Neuronal stem cell (in vitro differentiated cells): Measurements from ENCODE around the gene PTAFR.
A peak's percentile ranks its signal among the peaks of the same experiment; 100 is the strongest.

ENCODE experiments used
- DNase-seq: peaks from one replicate; pipeline ENCODE4 v3.0.0-alpha.2; 2013; ENCODE audit warnings: low spot score
- H2AFZ ChIP-seq: one replicate; pipeline ENCODE4 v1.6.1; 2013; ENCODE audit warnings: mild to moderate bottlenecking, low read length, inconsistent platforms
- H2AK5ac ChIP-seq: 2 replicates; pipeline ENCODE4 v1.6.1; 2013; ENCODE audit warnings: low read depth, mild to moderate bottlenecking, inconsistent platforms, low read length, moderate library complexity, mixed read lengths
- H2BK120ac ChIP-seq: 2 replicates; pipeline ENCODE4 v1.6.1; 2013; ENCODE audit warnings: low read depth, mild to moderate bottlenecking, inconsistent platforms, low read length, moderate library complexity, mixed read lengths
- H2BK12ac ChIP-seq: one replicate; pipeline ENCODE4 v1.6.1; 2013; ENCODE audit warnings: low read length, inconsistent platforms
- H2BK15ac ChIP-seq: 2 replicates; pipeline ENCODE4 v1.6.1; 2013; ENCODE audit warnings: mild to moderate bottlenecking, low read length, inconsistent platforms, mixed read lengths
- H2BK5ac ChIP-seq: one replicate; pipeline ENCODE4 v1.6.1; 2013; ENCODE audit warnings: inconsistent platforms, mild to moderate bottlenecking, low read length, moderate library complexity
- H3K14ac ChIP-seq: one replicate; pipeline ENCODE4 v1.6.1; 2013; ENCODE audit warnings: low read length, inconsistent platforms
- H3K18ac ChIP-seq: 2 replicates; pipeline ENCODE4 v1.6.1; 2013; ENCODE audit warnings: low read length, inconsistent platforms
- H3K23ac ChIP-seq: 2 replicates; pipeline ENCODE4 v1.6.1; 2013; ENCODE audit warnings: low read depth, mild to moderate bottlenecking, mixed read lengths, low read length, inconsistent platforms; ENCODE audit not compliant: poor library complexity
- H3K27ac ChIP-seq: replicated peaks from 3 replicates; pipeline ENCODE4 v1.5.1; 2013; ENCODE audit warnings: low read length, inconsistent platforms
- H3K27me3 ChIP-seq, 3 experiments: 2 replicates each; pipeline ENCODE4 v1.6.1; 2013; ENCODE audit warnings: low read length in 3 of 3, mild to moderate bottlenecking in 2 of 3, inconsistent platforms in 1 of 3, low read depth in 1 of 3, mixed read lengths in 1 of 3, moderate library complexity in 1 of 3; ENCODE audit not compliant: control insufficient read depth in 3 of 3, insufficient read depth in 3 of 3
- H3K36me3 ChIP-seq, 2 donors: replicated peaks in 1 of 2; 2 replicates each; pipeline ENCODE4 v1.6.1; 2013; ENCODE audit warnings: low read length in 2 of 2; ENCODE audit not compliant: control insufficient read depth in 2 of 2, insufficient read depth in 2 of 2
- H3K4ac ChIP-seq: 2 replicates; pipeline ENCODE4 v1.6.1; 2013; ENCODE audit warnings: inconsistent platforms, mild to moderate bottlenecking, low read length, moderate library complexity
- H3K4me1 ChIP-seq, 2 donors: 1 replicate in 1 of 2; 2 replicates in 1 of 2; pipeline ENCODE4 v1.6.1; 2013; ENCODE audit warnings: low read length in 2 of 2, low read depth in 1 of 2; ENCODE audit not compliant: control insufficient read depth in 2 of 2, insufficient read depth in 1 of 2
- H3K4me2 ChIP-seq: one replicate; pipeline ENCODE4 v1.6.1; 2013; ENCODE audit warnings: mild to moderate bottlenecking, low read length, inconsistent platforms; ENCODE audit not compliant: insufficient read depth, poor library complexity, severe bottlenecking
- H3K4me3 ChIP-seq, 2 donors: 2 replicates each; pipeline ENCODE4 v1.5.1; 2013; ENCODE audit warnings: low read length in 2 of 2, mild to moderate bottlenecking in 2 of 2, inconsistent platforms in 1 of 2, moderate library complexity in 1 of 2
- H3K79me1 ChIP-seq: one replicate; pipeline ENCODE4 v1.6.1; 2013; ENCODE audit warnings: low read depth, mild to moderate bottlenecking, inconsistent platforms, low read length, moderate library complexity
- H3K9ac ChIP-seq: one replicate; pipeline ENCODE4 v1.6.1; 2013; ENCODE audit warnings: mild to moderate bottlenecking, low read depth, low read length, inconsistent platforms; ENCODE audit not compliant: poor library complexity
- H3K9me3 ChIP-seq, 2 donors: replicated peaks in 1 of 2; 2 replicates each; pipeline versions ENCODE3 to v1.6.1; 2013; ENCODE audit warnings: low read length in 2 of 2, mild to moderate bottlenecking in 2 of 2, inconsistent platforms in 1 of 2, low read depth in 1 of 2, mixed read lengths in 1 of 2, moderate library complexity in 1 of 2; ENCODE audit not compliant: control insufficient read depth in 2 of 2, insufficient read depth in 1 of 2
- H4K8ac ChIP-seq: one replicate; pipeline ENCODE4 v1.6.1; 2013; ENCODE audit warnings: low read depth, mild to moderate bottlenecking, inconsistent platforms, low read length, moderate library complexity
- H4K91ac ChIP-seq: one replicate; pipeline ENCODE4 v1.6.1; 2013; ENCODE audit warnings: low read length, low read depth, mild to moderate bottlenecking, inconsistent platforms; ENCODE audit not compliant: poor library complexity
- WGBS, 2 donors: extraction: QIAGEN DNeasy Blood & Tissue Kit; methylation state at CpG; one replicate each; pipeline ENCODE4 v1.1.7; 2013; ENCODE audit warnings: missing lambda C conversion rate in 2 of 2, mixed read lengths in 1 of 2; ENCODE audit not compliant: insufficient read length in 2 of 2, insufficient replicate concordance in 1 of 2; ENCODE audit errors: extremely low coverage in 2 of 2; 5-methylcytosine and 5-hydroxymethylcytosine counted together

The PTAFR gene

GRCh38 chr1:28197682-28198415, 21.4 kb upstream of the PTAFR start:
- Histone ChIP-seq H3K4me3 (no peak overlapping the region), H3K4me1 (peaks cover 0 to 11% of the 10 kb centered on the region in 2 donors), H3K27me3 (no peaks in the 10 kb centered on the region), H3K9me3 (no peaks in the 10 kb centered on the region), H2BK120ac (no peak overlapping the region), H3K23ac (no peak overlapping the region), H2BK15ac (no peak overlapping the region), H3K79me1 (no peaks in the 10 kb centered on the region), H3K9ac (no peak overlapping the region), H2BK12ac (no peak overlapping the region), H2AK5ac (no peak overlapping the region), H2AFZ (no peak overlapping the region), H4K8ac (no peak overlapping the region), H3K18ac (no peak overlapping the region), H3K4ac (no peak overlapping the region), H4K91ac (no peak overlapping the region), H2BK5ac (no peak overlapping the region), H3K14ac (no peak overlapping the region), H3K27ac (no peak overlapping the region), H3K4me2 (no peak overlapping the region), H3K36me3 (peaks cover 15 to 37% of the 10 kb centered on the region in 2 donors)
- no peak for DNase-seq
- WGBS, 2 donors: no CpG with 5 or more reads among the region's 12 CpGs

DNA sequence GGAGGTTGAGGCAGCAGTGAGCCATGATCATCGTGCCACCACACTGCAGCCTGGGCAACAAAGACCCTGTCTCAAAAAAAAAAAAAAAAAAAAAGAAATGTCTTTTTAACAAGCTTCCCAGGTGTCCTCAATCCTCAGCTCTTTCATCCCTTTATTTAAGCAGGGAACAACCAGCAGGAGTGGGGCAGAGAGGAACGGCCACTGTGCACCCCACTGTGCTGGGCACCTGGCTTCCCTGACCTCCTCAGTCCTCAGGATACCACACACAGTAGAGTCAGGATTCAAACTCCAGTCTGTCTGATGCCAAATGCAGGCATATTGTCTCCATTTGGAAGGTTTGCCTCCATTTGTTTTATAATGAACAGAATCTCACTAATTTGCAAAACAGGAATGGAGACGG, 19.8 kb upstream of the PTAFR start:
- WGBS, 2 donors: no CpG with 5 or more reads among the region's 3 CpGs
- no peaks in the 10 kb centered on the region for H3K79me1 ChIP-seq
- no peak overlapping the region for H3K14ac ChIP-seq
- H3K36me3 ChIP-seq: peaks cover 12 to 28% of the 10 kb centered on the region in 2 donors
- no peak overlapping the region for H4K8ac ChIP-seq
- H2BK15ac ChIP-seq: no peak overlapping the region
- no peak overlapping the region for H3K4me3 ChIP-seq
- peak overlapping the region; percentile 51 for H3K9ac ChIP-seq
- H3K4ac ChIP-seq: no peak overlapping the region
- H3K4me2 ChIP-seq: no peak overlapping the region
- no peak overlapping the region for H3K18ac ChIP-seq
- no peaks in the 10 kb centered on the region for H3K9me3 ChIP-seq
- no peak overlapping the region for H3K23ac ChIP-seq
- peaks cover 0 to 11% of the 10 kb centered on the region in 2 donors for H3K4me1 ChIP-seq
- H3K27ac ChIP-seq: no peak overlapping the region
- H2BK12ac ChIP-seq: no peak overlapping the region
- H3K27me3 ChIP-seq: no peaks in the 10 kb centered on the region
- no peak overlapping the region for H2BK120ac ChIP-seq
- no peak for DNase-seq
- no peak overlapping the region for H4K91ac ChIP-seq
- H2AFZ ChIP-seq: no peak overlapping the region
- H2AK5ac ChIP-seq: no peak overlapping the region
- H2BK5ac ChIP-seq: no peak overlapping the region

DNA sequence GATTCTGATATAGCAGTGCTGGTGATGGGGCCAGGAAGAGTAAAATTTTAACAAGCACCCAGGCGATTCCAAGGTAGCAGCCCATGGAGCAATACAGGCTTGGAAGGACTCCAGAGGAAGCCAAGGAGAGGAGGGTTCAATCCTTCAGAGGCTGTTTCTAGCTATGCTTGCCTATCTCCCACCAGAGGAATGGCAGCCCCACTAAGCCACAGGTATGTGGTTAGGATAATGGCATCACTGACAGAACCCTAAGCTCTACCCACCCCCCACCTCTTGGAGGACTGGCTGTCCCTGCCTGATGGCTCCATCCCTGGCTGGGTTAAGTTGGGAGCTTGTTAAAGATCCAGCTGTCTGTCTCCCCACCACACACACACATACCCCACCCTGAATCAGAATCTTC, 19.3 kb upstream of the PTAFR start:
- no peaks in the 10 kb centered on the region for H3K9me3 ChIP-seq
- no peak overlapping the region for H2BK12ac ChIP-seq
- H4K8ac ChIP-seq: no peak overlapping the region
- no peak overlapping the region for H2AK5ac ChIP-seq
- no peak overlapping the region for H2BK5ac ChIP-seq
- H3K4ac ChIP-seq: no peak overlapping the region
- no peak overlapping the region for H2AFZ ChIP-seq
- WGBS, 2 donors: no CpG with 5 or more reads among the region's 1 CpG
- no peak overlapping the region for H2BK120ac ChIP-seq
- H3K4me2 ChIP-seq: no peak overlapping the region
- DNase-seq: no peak
- H3K4me1 ChIP-seq: peaks cover 0 to 13% of the 10 kb centered on the region in 2 donors
- H3K27me3 ChIP-seq: no peaks in the 10 kb centered on the region
- no peak overlapping the region for H3K14ac ChIP-seq
- peaks cover 9 to 23% of the 10 kb centered on the region in 2 donors for H3K36me3 ChIP-seq
- peak overlapping the region; percentile 14 for H3K9ac ChIP-seq
- no peak overlapping the region for H4K91ac ChIP-seq
- no peak overlapping the region for H3K23ac ChIP-seq
- H2BK15ac ChIP-seq: no peak overlapping the region
- no peak overlapping the region for H3K27ac ChIP-seq
- no peaks in the 10 kb centered on the region for H3K79me1 ChIP-seq
- no peak overlapping the region for H3K4me3 ChIP-seq
- H3K18ac ChIP-seq: no peak overlapping the region

- H2BK12ac ChIP-seq: peak overlapping the region; percentile 42
- H3K9ac ChIP-seq: no peak overlapping the region
- no peak overlapping the region for H3K4me2 ChIP-seq
- H3K14ac ChIP-seq: no peak overlapping the region
- H2BK15ac ChIP-seq: no peak overlapping the region
- peaks cover 0 to 14% of the 10 kb centered on the region in 2 donors for H3K4me1 ChIP-seq
- no peak overlapping the region for H3K27ac ChIP-seq
- H3K9me3 ChIP-seq: no peaks in the 10 kb centered on the region
- no peaks in the 10 kb centered on the region for H3K79me1 ChIP-seq
- DNase-seq: no peak
- no peak overlapping the region for H2BK5ac ChIP-seq
- H3K27me3 ChIP-seq: no peaks in the 10 kb centered on the region
- H3K4ac ChIP-seq: no peak overlapping the region
- H3K36me3 ChIP-seq: peaks cover 5 to 10% of the 10 kb centered on the region in 2 donors
- H4K8ac ChIP-seq: no peak overlapping the region
- no peak overlapping the region for H3K18ac ChIP-seq
- H3K23ac ChIP-seq: no peak overlapping the region
- no peak overlapping the region for H2AK5ac ChIP-seq
- H2BK120ac ChIP-seq: no peak overlapping the region
- no CpG with 5 or more reads among the region's 8 CpGs for WGBS, 2 donors
- no peak overlapping the region for H4K91ac ChIP-seq
- no peak overlapping the region for H3K4me3 ChIP-seq
- H2AFZ ChIP-seq: no peak overlapping the region
Observed at GRCh38 chr1:28194326-28195035, 18.0 kb upstream of the PTAFR start.
